Measurements from ENCODE around the gene ESR1. TPM values are rescaled to one million over a fixed set of nuclear protein-coding genes. Genes with fewer than 3 reads are reported as not detected.

ESR1 gene
- total RNA-seq, 2 donors from 2014 or later = 0.16 to 0.37 TPM

- no peaks in the 10 kb centered on the region for H3K9me3 ChIP-seq
- intact Hi-C loops (cut with DNase I) = no loop called here
- no peaks in the 10 kb centered on the region for H3K27me3 ChIP-seq
- H3K9ac ChIP-seq (ENCODE audit: low read depth in 2 of 2, low read length in 2 of 2) = no peak overlapping the region
- H3K27ac ChIP-seq = no peak overlapping the region
- TF ChIP-seq CTCF (IDR thresholded peaks at IDR 0.05) = no peak
- no peaks in the 10 kb centered on the region for H3K4me1 ChIP-seq
- no peak for DNase-seq
- H3K4me3 ChIP-seq = no peak overlapping the region
- no peaks in the 10 kb centered on the region for H3K36me3 ChIP-seq
Measured at GRCh38 chr6:151992091-151992490, 184.6 kb downstream of the ESR1 start.

- TF ChIP-seq CTCF (IDR thresholded peaks at IDR 0.05) = no peak
- H3K4me3 ChIP-seq = no peak overlapping the region
- no peaks in the 10 kb centered on the region for H3K36me3 ChIP-seq
- DNase-seq = no peak
- no peaks in the 10 kb centered on the region for H3K4me1 ChIP-seq
- no peak overlapping the region for H3K9ac ChIP-seq (ENCODE audit: low read depth in 2 of 2, low read length in 2 of 2)
- H3K9me3 ChIP-seq = no peaks in the 10 kb centered on the region
- no peak overlapping the region for H3K27ac ChIP-seq
- no peaks in the 10 kb centered on the region for H3K27me3 ChIP-seq
- intact Hi-C loops (cut with DNase I) = no loop called here
Measured at GRCh38 chr6:151993364-151993763, 185.9 kb downstream of the ESR1 start.

GRCh38 chr6:151998784-151999183, 191.3 kb downstream of the ESR1 start:
- no peak for TF ChIP-seq CTCF (IDR thresholded peaks at IDR 0.05)
- no peaks in the 10 kb centered on the region for H3K36me3 ChIP-seq
- no peak overlapping the region for H3K9ac ChIP-seq (ENCODE audit: low read depth in 2 of 2, low read length in 2 of 2)
- no peak for DNase-seq
- no peaks in the 10 kb centered on the region for H3K4me1 ChIP-seq
- no peak overlapping the region for H3K4me3 ChIP-seq
- intact Hi-C loops (cut with DNase I) = no loop called here
- no peak overlapping the region for H3K27ac ChIP-seq
- no peaks in the 10 kb centered on the region for H3K9me3 ChIP-seq
- H3K27me3 ChIP-seq = no peaks in the 10 kb centered on the region

- no peak overlapping the region for H3K4me3 ChIP-seq
- no peak for DNase-seq
- intact Hi-C loops (cut with DNase I) = no loop called here
- H3K36me3 ChIP-seq = no peaks in the 10 kb centered on the region
- no peak overlapping the region for H3K9ac ChIP-seq (ENCODE audit: low read depth in 2 of 2, low read length in 2 of 2)
- no peak overlapping the region for H3K27ac ChIP-seq
- H3K27me3 ChIP-seq = no peaks in the 10 kb centered on the region
- H3K9me3 ChIP-seq = no peaks in the 10 kb centered on the region
- no peaks in the 10 kb centered on the region for H3K4me1 ChIP-seq
- TF ChIP-seq CTCF (IDR thresholded peaks at IDR 0.05) = no peak
Measured at GRCh38 chr6:151999194-151999593, 191.7 kb downstream of the ESR1 start.

- H3K4me3 ChIP-seq = no peak overlapping the region
- no peak overlapping the region for H3K9ac ChIP-seq (ENCODE audit: low read depth in 2 of 2, low read length in 2 of 2)
- H3K4me1 ChIP-seq = no peaks in the 10 kb centered on the region
- no peak for TF ChIP-seq CTCF (IDR thresholded peaks at IDR 0.05)
- no peak for DNase-seq
- intact Hi-C loops (cut with DNase I) = no loop called here
- H3K36me3 ChIP-seq = no peaks in the 10 kb centered on the region
- H3K27me3 ChIP-seq = no peaks in the 10 kb centered on the region
- no peak overlapping the region for H3K27ac ChIP-seq
- no peaks in the 10 kb centered on the region for H3K9me3 ChIP-seq
Measured at GRCh38 chr6:152001408-152001807, 193.9 kb downstream of the ESR1 start.

- Histone ChIP-seq H3K4me3 (no peak overlapping the region), H3K4me1 (no peaks in the 10 kb centered on the region), H3K9me3 (no peaks in the 10 kb centered on the region), H3K27ac (no peak overlapping the region), H3K36me3 (no peaks in the 10 kb centered on the region), H3K27me3 (no peaks in the 10 kb centered on the region), H3K9ac (ENCODE audit: low read depth in 2 of 2, low read length in 2 of 2) (no peak overlapping the region)
- intact Hi-C loops (cut with DNase I) = no loop called here
- no peak for TF ChIP-seq CTCF (IDR thresholded peaks at IDR 0.05)
- no peak for DNase-seq
Measured at GRCh38 chr6:152002306-152002705, 194.8 kb downstream of the ESR1 start.

Measured in colonic mucosa (tissue), 4 donors.